DMS53 treated with DMSO at 0.1 percent for 48 hours (cell line): ENCODE results near the gene PLXNA3.
A peak's percentile ranks its signal among the peaks of the same experiment; 100 is the strongest.

ENCODE experiments used
- DNase-seq: peaks from one replicate; lab custom pipeline; 2025; ENCODE audit not compliant: unreplicated experiment; lab: John Stamatoyannopoulos, UW

PLXNA3 gene

DNA sequence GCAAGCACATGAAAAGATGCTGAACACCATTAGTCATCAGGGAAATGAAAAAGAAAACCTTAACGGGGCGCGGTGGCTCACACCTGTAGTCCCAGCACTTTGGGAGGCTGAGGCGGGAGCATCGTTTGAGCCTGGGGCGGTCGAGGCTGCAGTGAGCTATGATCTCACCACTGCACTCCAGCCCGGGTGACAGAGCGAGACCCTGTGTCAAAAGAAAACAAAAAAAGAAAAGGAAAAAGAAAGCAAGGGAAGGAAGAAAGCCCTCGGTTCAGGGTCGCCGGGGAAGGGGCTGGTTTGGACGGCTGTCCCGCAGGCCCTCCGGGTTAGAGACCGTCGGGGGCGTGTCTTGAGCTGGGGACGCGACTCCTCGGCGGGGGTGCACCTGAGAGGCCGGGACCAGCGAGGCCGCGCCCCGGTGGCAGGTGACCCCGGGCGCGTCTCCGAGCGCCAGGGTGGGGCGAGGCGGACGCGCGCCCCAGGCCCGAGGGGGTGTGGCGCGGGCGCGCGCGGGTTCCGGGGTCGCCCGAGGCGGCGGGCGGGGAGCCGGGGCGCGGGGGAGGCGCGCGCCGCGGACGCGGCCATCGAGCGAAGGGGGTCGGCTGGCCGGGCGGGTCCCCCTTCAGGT, 478 bp upstream of the PLXNA3 start:
- peak; percentile 42 for DNase-seq

DNA sequence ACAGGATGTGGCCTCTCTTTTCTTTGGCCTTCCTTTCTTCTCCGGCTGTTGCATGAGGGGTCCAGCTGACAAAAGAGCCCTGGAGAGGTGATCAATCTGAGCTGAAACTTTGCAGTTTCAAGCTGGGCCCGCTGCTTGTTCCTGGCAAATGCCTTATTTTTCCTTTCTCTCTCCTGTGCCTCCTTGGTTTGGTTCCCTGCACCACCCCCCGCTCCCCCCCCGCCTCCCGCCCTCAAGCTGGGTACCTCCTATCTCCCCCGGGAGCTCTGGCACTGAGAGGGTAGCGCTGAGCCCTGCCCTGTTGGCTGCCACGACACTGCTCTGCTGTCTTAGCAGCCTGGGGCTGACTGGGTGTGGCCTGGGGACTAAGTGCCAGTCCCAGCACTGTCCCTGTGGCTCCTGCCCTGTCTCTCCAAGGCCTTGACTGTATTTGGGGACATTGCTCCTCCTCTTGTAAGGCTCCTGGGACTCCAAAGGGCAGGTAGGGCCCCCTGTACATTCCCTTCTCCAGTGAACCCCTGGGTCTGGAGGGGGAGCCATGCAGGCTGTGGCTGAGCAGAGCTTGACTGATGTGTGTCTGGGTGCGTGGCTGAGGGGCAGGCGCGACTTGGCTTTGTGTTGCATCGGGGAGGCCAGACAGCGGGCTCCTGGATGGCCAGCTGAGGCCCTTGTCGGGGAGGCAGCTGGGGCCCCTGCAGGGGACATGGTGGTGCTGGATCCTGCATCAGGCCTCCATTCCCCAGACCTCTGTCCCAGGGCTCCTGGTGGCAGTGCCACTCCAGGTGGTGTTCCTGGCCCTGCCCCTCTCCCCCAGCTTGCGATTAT, 1.1 kb downstream of the PLXNA3 start:
- DNase-seq, result no peak

DNA sequence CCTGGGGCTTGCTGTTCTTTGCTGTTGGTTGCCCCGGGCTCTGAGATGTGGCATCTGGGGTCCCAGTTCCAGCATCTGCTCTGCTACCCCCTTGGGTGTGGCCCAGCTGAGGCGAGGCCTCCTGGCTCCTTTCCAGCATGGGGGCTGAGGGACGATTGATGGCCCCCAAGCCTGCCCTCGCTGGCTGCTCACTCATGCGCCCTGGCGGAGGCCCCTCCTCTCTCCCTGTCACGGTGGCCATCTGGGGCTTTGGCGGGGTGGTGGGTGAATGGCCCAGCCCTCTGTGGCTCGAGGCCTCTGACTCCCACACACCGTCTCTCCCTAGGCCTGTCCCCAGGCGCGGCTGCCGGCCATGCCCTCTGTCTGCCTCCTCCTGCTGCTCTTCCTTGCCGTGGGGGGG, 1.8 kb downstream of the PLXNA3 start:
- no peak for DNase-seq

DNA sequence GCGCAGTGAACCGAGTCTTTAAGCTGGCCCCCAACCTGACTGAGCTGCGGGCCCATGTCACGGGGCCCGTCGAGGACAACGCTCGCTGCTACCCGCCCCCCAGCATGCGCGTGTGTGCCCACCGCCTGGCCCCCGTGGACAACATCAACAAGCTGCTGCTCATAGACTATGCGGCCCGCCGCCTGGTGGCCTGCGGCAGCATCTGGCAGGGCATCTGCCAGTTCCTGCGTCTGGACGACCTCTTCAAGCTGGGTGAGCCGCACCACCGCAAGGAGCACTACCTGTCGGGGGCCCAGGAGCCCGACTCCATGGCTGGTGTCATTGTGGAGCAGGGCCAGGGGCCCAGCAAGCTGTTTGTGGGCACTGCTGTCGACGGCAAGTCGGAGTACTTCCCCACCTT, 2.2 kb downstream of the PLXNA3 start:
- DNase-seq, result no peak

DNA sequence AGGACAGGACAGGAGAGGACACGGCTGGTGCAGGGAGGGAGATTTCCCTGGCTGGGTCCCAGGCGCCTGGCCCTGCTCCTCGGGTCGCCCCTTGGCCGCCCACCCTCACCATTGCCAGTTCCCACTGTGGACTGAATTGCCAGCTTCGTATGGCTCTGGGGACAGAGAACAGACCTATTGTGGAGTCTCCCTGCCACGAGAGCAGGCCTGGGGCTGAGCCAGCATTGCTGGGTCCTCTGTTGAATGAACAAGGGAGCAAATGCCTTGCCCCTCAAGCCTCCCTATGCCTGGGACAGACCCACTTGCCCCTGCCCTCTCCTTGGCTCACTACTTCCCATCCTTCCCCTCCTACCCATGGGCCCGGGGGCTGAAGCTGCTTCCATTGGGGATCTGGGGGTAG, 4.3 kb downstream of the PLXNA3 start:
- no peak for DNase-seq

DNA sequence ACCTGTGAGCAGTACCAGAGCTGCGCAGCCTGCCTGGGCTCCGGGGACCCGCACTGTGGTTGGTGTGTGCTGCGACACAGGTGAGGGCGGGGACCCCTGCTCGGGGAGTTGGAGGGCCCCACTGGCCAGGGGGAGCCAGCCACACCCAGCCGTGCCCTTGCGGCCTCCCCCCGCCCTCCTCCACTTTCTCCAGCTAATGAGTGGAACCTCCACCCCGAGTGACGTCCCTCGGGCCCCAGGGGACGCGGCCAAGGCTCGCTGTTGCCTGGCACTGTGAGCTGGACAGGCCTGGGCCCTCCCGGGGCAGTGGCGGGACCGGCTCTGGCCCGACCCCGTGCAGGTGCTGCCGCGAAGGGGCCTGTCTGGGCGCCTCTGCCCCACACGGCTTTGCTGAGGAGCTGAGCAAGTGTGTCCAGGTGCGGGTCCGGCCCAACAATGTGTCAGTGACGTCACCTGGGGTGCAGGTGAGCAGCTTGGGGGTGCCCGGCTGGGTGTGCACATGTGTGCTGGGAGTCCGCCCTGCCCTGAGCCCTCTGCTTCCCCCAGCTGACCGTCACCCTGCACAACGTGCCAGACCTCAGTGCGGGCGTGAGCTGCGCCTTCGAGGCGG, 5.6 kb downstream of the PLXNA3 start:
- no peak for DNase-seq

DNA sequence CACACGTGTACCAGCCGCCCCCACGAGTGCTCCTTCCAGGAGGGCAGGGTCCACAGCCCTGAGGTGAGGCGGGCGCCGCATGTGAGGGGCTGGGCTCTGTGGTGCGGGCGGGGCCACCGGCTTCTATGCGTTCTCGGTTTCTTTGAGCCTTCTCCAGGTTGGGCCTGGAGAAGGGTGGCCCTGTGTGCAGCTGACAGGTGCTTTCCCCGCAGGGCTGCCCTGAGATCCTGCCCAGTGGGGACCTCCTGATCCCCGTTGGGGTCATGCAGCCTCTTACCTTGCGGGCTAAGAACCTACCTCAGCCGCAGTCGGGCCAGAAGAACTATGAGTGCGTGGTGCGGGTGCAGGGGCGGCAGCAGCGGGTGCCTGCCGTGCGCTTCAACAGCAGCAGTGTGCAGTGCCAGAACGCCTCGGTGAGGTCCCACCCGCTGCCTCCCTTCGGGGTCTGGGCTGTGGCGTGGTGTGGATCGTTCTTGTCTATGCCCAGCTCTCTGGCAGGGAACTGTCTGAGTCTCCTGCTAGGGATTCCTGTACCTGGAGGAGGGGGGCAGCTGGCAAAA, 6.8 kb downstream of the PLXNA3 start:
- DNase-seq, result no peak

DNA sequence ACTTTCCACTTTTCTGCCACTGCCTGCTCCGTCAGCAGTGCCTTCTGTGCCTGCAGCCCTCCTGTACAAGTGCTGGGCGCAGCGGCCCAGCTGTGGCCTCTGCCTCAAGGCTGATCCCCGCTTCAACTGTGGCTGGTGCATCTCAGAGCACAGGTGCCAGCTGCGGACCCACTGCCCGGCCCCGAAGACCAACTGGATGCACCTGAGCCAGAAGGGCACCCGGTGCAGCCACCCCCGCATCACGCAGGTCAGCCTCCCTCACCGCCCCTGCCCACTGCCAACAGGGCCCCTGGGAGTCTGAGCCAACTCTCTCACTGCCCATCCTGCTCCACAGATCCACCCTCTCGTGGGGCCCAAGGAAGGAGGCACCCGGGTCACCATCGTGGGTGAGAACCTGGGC, 7.5 kb downstream of the PLXNA3 start:
- no peak for DNase-seq

DNA sequence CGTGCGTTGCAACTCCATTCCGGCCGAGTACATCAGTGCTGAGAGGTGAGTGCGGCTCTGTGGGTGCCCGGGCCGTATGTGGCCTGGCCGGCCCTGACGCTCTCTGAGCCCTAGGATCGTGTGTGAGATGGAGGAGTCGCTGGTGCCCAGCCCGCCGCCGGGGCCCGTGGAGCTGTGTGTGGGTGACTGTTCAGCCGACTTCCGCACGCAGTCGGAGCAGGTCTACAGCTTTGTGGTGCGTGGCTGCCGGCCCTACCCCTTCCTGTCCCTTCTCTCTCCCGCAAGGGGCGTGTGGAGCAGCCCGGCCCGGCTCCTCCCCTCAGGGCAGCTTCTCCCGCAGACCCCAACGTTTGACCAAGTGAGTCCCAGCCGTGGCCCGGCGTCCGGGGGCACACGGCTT, 8.0 kb downstream of the PLXNA3 start:
- DNase-seq, result no peak

DNA sequence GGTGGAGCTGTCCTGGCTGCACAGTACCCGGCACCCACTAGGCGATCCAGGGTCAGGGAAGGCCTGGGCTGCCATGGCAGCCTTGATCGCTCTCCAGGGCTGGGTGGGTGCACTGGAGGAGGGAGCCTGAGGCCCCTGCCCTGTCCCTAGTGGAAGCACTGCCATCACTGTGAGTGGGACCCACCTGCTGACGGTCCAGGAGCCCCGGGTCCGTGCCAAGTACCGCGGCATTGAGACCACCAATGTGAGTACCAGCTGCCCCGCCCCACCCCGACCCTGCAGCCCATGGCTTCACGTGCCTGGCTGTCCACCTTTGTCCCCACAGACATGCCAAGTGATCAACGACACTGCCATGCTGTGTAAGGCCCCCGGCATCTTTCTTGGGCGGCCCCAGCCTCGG, 8.8 kb downstream of the PLXNA3 start:
- DNase-seq, result no peak

DNA sequence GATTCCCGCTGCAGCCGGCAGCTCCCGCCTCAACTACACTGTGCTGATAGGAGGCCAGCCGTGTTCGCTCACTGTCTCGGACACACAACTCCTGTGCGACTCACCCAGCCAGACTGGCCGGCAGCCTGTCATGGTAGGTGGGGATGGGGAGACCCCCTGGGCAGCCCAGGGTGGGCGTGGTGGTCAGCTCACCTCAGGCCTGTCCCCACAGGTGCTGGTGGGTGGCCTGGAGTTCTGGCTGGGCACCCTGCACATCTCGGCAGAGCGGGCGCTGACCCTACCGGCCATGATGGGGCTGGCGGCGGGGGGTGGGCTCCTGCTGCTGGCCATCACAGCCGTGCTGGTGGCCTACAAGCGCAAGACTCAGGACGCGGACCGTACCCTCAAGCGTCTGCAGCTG, 9.5 kb downstream of the PLXNA3 start:
- no peak for DNase-seq

DNA sequence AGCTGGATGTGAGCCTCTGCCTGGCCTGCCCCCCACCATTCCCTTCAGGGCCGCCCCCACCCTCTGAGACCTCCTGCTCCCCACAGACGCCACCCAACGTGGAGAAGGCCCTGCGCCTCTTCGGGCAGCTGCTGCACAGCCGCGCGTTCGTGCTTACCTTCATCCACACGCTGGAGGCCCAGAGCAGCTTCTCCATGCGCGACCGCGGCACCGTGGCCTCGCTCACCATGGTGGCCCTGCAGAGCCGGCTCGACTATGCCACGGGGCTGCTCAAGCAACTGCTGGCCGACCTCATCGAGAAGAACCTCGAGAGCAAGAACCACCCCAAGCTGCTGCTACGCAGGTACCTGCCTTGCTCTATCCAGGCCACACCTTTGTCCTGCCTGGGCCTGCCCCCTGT, 10.1 kb downstream of the PLXNA3 start:
- DNase-seq, result no peak

DNA sequence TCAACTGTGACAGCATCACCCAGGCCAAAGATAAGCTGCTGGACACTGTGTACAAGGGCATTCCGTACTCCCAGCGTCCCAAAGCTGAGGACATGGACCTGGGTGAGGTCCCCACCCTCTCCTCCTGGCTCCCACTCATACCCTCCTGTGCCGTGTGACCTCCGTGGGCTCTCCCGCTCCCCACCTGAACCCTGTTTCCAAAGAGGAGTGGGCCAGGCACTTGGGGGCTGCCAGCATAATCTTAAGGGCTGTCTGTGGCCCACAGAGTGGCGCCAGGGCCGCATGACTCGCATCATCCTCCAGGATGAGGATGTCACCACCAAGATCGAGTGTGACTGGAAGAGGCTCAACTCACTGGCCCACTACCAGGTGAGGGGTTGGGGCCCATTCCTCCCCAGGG, 11.0 kb downstream of the PLXNA3 start:
- no peak for DNase-seq

DNA sequence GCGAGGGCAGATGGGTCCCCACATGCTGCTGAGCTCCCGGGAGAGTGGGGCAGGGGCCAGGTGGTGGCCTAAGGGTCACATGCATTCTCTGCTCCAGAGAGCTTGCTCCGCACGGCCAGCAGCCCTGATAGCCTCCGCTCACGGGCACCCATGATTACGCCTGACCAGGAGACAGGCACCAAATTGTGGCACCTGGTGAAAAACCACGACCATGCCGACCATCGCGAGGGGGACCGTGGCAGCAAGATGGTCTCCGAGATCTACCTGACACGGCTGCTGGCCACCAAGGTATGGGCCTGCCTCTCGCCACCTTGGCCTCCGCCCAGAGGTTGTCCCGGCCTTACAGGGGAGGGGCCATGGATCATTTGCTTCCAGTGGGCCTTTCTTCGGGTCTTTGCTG, 11.8 kb downstream of the PLXNA3 start:
- no peak for DNase-seq

DNA sequence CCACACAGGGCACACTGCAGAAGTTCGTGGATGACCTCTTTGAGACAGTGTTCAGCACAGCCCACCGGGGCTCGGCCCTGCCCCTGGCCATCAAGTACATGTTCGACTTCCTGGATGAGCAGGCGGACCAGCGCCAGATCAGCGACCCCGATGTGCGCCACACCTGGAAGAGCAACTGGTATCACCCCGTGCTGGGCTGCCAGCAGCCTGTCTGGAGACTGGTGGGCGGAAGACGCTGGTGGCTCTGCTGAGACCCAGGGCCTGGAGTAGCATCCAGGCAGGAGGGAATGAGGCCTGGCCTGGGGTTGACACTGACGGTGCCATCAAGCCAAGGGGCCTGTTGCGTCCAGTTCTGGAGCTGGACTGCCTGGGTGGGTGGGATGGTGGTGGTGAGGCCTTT, 12.4 kb downstream of the PLXNA3 start:
- no peak for DNase-seq

DNA sequence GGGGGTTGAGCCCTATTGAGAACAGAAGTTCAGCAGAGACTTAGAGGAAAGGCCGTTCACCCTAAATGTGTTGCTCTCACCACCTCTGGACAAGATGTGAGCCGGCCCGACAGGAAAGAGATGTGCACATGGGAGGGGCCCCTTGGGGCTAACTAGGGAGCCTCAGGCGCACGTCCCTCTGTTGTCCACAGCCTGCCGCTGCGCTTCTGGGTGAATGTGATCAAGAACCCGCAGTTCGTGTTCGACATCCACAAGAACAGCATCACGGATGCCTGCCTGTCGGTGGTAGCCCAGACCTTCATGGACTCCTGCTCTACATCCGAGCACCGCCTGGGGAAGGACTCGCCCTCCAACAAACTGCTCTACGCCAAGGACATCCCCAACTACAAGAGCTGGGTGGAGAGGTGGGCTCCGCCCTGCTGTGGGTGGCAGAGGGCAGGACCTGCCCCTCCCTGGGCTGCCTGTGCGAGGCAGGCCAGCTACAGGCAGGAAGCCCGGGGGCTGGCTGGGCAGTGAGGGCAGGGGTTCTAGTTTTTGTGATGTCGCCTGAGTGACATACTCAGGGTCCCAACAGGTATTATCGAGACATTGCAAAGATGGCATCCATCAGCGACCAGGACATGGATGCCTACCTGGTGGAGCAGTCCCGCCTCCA, 13.0 kb downstream of the PLXNA3 start:
- DNase-seq, result no peak

DNA sequence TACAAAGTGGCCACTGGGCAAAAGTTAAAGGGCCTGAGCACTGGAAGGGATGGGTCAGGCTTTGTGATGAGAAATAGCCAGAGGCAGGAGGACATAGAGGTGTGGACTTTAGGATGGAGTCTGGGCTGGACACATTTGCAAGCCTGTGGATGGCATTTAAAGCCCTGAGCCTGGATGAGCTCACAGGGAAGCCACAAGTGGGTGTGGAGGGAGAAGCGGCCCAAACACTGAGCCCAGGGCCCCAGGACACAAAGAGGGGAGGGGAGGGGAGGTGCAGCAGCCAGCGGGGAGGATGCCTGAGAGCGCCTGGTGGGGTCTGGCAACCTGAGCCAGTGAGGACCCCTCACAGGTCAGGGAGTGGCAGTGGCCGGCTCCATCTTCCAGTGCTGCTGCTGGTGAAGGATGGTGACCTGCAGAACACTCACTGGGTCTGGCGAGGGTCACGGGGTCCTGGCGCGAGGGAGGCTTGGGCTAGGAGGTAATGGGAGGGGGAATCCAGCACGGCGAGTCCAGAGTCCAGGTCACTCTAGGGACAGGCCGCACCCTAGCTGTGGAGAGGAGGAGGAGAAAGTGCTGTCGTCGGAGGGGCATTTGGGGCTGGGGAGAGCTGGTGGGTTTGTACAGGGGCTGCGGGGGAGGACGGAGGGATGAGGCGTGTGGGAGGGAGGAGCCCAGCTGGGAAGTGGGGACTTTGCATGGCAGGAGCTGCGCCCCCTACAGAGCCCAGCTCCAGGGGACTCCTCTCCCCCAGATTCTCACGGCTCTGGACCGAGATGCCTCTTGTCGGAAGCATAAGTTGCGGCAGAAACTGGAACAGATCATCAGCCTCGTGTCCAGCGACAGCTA, 14.0 kb downstream of the PLXNA3 start:
- DNase-seq, result no peak

DNA sequence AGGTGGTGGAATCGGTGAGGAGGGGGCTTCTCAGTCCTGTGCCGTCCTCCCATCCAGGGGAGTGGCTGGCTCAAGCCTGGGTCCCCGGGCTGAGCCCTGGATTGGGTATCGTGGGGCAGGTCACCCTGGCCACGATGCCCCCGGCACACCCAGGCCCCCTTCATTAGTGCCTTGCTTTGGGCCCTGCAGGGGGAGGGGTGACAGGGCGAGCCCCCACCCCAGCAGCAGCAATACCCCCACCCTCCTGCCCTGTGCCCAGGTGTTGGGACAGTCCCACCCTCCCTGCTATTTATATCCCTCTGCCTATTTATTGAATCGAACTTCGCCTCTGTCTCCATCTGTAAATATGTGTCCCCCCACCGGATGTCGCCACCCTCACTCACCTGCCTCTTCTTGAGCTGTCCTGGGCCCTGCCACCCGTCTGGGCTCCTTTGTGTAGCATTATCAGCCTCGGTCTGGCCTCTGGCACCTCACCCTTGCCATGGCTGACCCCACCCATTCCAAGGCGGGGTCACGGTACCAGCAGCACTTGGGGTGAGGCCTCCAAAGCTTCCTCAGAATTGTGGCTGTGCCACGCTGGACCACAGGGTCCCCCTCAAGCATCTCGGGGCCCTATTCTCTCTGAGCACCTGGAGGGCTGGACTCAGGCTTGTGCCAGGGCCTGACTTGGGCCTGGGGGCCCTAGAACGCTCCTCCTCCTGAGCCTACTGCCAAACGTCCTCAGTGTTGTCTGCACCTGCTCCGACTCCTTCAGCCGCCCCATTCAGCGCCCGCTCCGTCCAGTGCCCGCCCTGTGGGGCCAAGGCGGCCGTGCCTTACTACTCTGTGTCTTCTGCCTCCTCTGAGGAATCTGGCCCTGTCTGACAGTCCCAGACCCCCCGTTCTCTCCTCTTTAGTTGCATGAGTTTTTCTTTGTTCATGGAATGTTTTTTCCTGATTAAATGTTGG, 14.9 kb downstream of the PLXNA3 start:
- DNase-seq, result no peak

DNA sequence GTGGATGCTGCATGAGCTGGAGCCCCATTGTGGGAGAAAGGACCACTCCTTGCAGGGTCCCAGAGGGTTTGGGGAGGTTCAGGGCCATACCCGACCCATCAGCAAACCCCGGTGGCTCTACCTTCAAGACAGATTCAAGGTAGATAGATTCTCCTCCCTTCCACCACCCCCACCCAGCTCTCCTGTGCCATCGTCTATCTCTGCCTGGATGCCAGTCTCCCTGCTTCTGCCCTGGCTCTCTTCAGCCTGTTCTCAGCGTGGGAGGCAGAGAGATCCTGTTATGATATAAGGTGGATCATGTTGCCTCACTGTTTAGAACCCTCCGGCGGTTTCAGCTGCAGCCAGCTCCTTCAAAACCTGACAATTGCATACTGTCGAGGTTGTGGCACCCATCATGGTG, 15.6 kb downstream of the PLXNA3 start:
- no peak for DNase-seq

DNA sequence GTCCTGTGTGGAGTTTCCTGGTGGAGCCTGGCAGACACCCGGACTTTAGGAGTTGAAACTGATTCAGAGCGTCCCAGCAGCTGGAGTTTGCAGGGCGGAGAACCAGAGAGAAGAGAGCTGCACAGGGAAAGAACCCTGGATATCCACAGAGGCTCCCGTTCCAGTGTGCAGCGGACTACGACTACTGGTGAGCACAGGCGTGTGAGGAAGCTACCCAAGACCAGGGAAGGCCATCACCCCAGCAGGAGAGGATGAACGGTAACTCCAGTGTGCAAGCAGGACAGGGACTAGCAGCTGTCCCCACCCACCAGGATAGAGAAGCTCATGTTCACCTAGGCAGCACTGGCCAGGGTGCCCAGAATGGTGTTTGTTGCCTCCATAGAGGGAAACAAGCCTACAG, 18.7 kb downstream of the PLXNA3 start:
- DNase-seq, result no peak
